ENCODE results near the gene CXCR4. TPM values are rescaled to one million over a fixed set of nuclear protein-coding genes. Genes with fewer than 3 reads are reported as not detected.
"Not testable (repeated sequence)": the region's sequence is repeated elsewhere in the genome, so short reads cannot be mapped to it uniquely, and the experiment has no call there.

CXCR4 gene
- total RNA-seq, 4 donors from 2014 or later = 3.9 to 10.0 (median 8.3) TPM

DNA sequence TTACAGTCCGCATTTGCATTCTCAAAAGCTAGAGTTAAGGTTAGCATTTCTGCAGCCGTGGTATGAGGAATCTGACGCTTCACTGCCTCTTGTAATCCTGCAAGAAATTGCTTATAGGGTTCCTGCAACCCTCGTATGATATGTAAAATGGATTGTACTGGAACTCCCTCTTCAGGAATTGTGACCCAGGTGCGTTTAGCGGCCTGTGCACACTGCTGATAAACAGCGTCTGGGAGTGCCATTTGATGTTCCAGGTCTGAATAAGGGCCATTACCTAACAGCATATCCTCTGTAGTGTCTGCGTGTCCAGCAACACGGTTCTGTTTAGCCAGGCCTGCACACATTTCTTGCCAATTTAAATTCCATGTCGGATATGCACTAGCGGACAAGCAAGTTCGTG lies 42.5 kb downstream of the CXCR4 start:
- WGBS, 2 donors = 82 to 86% methylated on average over 12 of the region's 12 CpGs
- intact Hi-C loops (cut with DNase I; ENCODE audit: low total_unique reads) = no loop called here
- DNase-seq (ENCODE audit: low spot score in 2 of 2) = no peak
- H3K4me3 ChIP-seq (ENCODE audit: low read depth, poor library complexity, severe bottlenecking) = no peak overlapping the region
- no peak for TF ChIP-seq POLR2A (IDR thresholded peaks at IDR 0.05)
- TF ChIP-seq, protein P1, sequence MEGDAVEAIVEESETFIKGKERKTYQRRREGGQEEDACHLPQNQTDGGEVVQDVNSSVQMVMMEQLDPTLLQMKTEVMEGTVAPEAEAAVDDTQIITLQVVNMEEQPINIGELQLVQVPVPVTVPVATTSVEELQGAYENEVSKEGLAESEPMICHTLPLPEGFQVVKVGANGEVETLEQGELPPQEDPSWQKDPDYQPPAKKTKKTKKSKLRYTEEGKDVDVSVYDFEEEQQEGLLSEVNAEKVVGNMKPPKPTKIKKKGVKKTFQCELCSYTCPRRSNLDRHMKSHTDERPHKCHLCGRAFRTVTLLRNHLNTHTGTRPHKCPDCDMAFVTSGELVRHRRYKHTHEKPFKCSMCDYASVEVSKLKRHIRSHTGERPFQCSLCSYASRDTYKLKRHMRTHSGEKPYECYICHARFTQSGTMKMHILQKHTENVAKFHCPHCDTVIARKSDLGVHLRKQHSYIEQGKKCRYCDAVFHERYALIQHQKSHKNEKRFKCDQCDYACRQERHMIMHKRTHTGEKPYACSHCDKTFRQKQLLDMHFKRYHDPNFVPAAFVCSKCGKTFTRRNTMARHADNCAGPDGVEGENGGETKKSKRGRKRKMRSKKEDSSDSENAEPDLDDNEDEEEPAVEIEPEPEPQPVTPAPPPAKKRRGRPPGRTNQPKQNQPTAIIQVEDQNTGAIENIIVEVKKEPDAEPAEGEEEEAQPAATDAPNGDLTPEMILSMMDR (IDR thresholded peaks at IDR 0.05) = no peak

DNA sequence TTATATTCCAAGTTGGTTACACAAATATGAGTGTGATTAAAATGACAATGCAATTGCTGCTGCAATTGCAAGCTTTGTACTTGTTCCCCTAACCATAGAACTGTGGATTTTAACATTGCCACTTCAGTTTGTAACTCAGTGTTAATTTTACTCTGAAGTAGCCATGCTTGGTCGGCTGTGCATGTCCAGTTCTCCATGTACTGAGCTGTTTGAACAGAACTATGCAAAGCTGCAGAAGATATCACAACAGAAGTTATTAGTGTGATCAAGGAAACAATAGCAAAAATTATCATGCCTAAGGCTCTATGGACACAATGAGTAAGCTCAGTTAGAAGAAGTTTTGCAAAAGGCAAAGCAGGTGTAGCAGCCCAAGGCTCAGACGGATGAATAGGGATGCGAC lies 45.3 kb downstream of the CXCR4 start:
- no peak overlapping the region for H3K4me3 ChIP-seq (ENCODE audit: low read depth, poor library complexity, severe bottlenecking)
- intact Hi-C loops (cut with DNase I; ENCODE audit: low total_unique reads) = no loop called here
- no peak for TF ChIP-seq POLR2A (IDR thresholded peaks at IDR 0.05)
- TF ChIP-seq, protein P1 (IDR thresholded peaks at IDR 0.05) = no peak
- WGBS, 2 donors = 89 to 99% methylated on average over 3 of the region's 3 CpGs
- no peak for DNase-seq (ENCODE audit: low spot score in 2 of 2)

DNA sequence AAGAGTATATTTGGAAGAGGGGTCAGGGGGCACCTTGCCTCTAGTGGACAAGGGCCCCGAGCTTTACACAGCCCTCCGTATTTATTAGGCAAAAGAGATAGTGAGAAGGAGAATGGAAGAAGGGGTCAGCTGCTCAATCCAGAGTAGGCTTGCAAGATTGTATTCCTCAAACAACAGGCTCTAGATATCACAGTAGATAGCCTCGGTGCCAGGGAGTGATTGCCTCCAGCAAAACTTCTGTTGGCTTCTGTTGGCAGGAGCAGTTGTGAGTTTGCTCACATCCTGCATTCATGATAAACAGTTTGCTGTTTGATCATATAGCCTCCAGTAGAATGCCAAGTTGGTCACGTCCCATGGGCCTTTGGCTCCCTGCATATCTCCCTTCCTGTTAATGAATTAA lies 46.1 kb downstream of the CXCR4 start:
- WGBS, 2 donors = 75 to 80% methylated on average over 4 of the region's 4 CpGs
- intact Hi-C loops (cut with DNase I; ENCODE audit: low total_unique reads); DNase-seq (ENCODE audit: low spot score in 2 of 2); H3K4me3 ChIP-seq (ENCODE audit: low read depth, poor library complexity, severe bottlenecking): not testable (repeated sequence)

DNA sequence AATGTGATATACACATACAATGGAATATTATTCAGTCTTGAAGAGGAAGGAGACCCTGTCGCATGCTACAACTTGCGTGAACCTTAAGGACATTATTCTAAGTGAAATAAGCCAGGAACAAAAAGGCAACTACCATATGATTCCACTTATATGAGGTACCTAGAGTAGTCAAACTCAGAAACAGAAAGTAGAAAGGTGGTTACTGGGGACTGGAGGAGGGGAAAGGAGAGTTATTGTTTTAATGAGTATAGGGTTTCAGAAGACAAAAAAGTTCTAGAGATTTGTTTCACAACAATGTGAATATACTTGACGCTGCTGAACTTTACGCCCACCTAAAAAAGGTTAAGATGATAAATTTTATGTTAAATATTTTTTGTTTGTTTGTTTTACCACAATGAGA lies 47.0 kb downstream of the CXCR4 start:
- TF ChIP-seq POLR2A (IDR thresholded peaks at IDR 0.05) = no peak
- TF ChIP-seq, protein P1 (IDR thresholded peaks at IDR 0.05) = no peak
- WGBS, 2 donors = 91 to 98% methylated on average over 4 of the region's 4 CpGs
- intact Hi-C loops (cut with DNase I; ENCODE audit: low total_unique reads) = no loop called here
- no peak overlapping the region for H3K4me3 ChIP-seq (ENCODE audit: low read depth, poor library complexity, severe bottlenecking)
- no peak for DNase-seq (ENCODE audit: low spot score in 2 of 2)

DNA sequence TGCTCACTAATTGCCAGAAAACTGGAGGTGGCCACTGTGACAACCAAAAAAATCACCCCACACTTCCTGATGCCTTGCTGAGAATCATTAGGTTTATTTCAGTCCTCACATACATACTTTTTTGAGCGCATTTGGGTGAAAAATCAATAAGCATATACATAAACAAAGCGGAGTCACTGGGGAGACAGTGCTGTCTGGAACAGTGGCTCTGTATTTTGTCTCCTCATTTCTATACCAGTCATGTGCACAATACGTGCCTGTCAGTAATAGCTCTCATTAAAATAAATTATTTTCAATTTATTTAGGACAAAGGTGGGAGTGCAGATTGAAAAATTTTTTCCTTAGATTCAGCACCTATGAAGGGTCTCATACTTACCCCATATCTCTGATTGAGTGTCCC lies 48.2 kb downstream of the CXCR4 start:
- no peak overlapping the region for H3K4me3 ChIP-seq (ENCODE audit: low read depth, poor library complexity, severe bottlenecking)
- DNase-seq (ENCODE audit: low spot score in 2 of 2) = no peak
- WGBS, 2 donors = 94% methylated on average over 3 of the region's 3 CpGs
- intact Hi-C loops (cut with DNase I; ENCODE audit: low total_unique reads) = no loop called here
- TF ChIP-seq, protein P1 (IDR thresholded peaks at IDR 0.05) = no peak
- TF ChIP-seq POLR2A (IDR thresholded peaks at IDR 0.05) = no peak

DNA sequence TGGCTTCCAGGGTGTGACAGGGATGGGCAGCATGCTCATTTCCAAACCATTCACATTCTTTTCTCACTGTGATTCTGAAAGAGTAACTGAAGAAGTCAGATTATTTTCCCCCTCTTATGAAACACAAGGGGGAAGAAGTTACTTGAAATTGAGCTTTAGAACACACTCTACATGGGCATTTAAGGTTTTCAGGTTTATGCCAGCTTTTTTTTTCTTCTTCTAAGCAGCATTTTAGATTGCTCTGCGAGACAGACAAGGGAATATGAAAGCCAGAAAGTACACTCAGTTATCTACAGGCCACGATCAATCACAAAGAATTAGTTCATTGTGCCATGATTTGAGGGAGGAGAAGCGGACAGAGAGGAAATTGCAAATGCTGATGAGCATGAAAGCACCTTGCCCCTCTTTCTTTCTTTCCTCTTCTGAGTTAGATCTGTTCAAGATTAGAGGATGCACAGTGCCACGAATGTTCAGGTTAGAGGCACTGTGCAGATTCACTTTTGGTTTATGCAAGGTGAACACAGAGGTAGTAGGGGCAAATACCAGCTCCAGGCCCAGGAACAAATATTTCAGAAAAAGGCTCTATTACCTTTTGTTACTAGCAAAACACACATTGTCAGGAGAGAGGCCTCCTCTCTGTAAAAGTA lies 49.2 kb downstream of the CXCR4 start:
- intact Hi-C loops (cut with DNase I; ENCODE audit: low total_unique reads) = no loop called here
- DNase-seq (ENCODE audit: low spot score in 2 of 2) = no peak
- H3K4me3 ChIP-seq (ENCODE audit: low read depth, poor library complexity, severe bottlenecking) = no peak overlapping the region
- 70 to 71% methylated on average over 4 of the region's 4 CpGs for WGBS, 2 donors
- TF ChIP-seq, protein P1 (IDR thresholded peaks at IDR 0.05) = no peak
- TF ChIP-seq POLR2A (IDR thresholded peaks at IDR 0.05) = no peak
